ENCODE results near the gene TBC1D30. TPM values are rescaled to one million over a fixed set of nuclear protein-coding genes. Genes with fewer than 3 reads are reported as not detected.
A peak's percentile ranks its signal among the peaks of the same experiment; 100 is the strongest.

Gene TBC1D30
- total and polyA plus RNA-seq, 9 of the 15 experiments (the other 6 are each of a cell fraction or from before 2014, with no cell fraction given), result 0.07 to 0.55 (median 0.20) TPM; not detected in 1

- TF ChIP-seq, protein P1, sequence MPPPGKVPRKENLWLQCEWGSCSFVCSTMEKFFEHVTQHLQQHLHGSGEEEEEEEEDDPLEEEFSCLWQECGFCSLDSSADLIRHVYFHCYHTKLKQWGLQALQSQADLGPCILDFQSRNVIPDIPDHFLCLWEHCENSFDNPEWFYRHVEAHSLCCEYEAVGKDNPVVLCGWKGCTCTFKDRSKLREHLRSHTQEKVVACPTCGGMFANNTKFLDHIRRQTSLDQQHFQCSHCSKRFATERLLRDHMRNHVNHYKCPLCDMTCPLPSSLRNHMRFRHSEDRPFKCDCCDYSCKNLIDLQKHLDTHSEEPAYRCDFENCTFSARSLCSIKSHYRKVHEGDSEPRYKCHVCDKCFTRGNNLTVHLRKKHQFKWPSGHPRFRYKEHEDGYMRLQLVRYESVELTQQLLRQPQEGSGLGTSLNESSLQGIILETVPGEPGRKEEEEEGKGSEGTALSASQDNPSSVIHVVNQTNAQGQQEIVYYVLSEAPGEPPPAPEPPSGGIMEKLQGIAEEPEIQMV (tag; conservative IDR thresholded peaks at IDR 0.05; ENCODE audit: low read depth), result no peak
- peak; percentile 57 for TF ChIP-seq FOSL1 (tag; conservative IDR thresholded peaks at IDR 0.05)
- TF ChIP-seq POLR2A (conservative IDR thresholded peaks at IDR 0.05), result no peak
- no peak for TF ChIP-seq ZNF347 (CRISPR knock-in tag; IDR thresholded peaks at IDR 0.05; ENCODE audit: low read depth)
- 0 out of 2 replicates have a peak, but pooled peaks have one; percentile 55 for TF ChIP-seq SMARCC2 (IDR thresholded peaks at IDR 0.05; ENCODE audit: low read depth)
- TF ChIP-seq LEF1 (IDR thresholded peaks at IDR 0.05), result no peak
- TF ChIP-seq FOS (IDR thresholded peaks at IDR 0.05; ENCODE audit: extremely low read depth, insufficient read length), result no peak
- TF ChIP-seq CTCF (IDR thresholded peaks at IDR 0.05 in 2 of 3, conservative IDR thresholded peaks at IDR 0.05 in 1 of 3; ENCODE audit: insufficient read depth in 2 of 3, low read depth in 1 of 3, low read length in 3 of 3), result peak; percentile 76 to 96 (median 89)
- no peak for TF ChIP-seq NR2C2 (CRISPR knock-in tag; IDR thresholded peaks at IDR 0.05)
- no peak for TF ChIP-seq NR2C2 (tag; IDR thresholded peaks at IDR 0.05)
- TF ChIP-seq, protein P2, sequence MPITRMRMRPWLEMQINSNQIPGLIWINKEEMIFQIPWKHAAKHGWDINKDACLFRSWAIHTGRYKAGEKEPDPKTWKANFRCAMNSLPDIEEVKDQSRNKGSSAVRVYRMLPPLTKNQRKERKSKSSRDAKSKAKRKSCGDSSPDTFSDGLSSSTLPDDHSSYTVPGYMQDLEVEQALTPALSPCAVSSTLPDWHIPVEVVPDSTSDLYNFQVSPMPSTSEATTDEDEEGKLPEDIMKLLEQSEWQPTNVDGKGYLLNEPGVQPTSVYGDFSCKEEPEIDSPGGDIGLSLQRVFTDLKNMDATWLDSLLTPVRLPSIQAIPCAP (CRISPR knock-in tag; IDR thresholded peaks at IDR 0.05; ENCODE audit: borderline replicate concordance), result no peak
- peak; percentile 80 to 82 for TF ChIP-seq FOXK2 (conservative IDR thresholded peaks at IDR 0.05 in 1 of 2, IDR thresholded peaks at IDR 0.05 in 1 of 2; ENCODE audit: low read depth in 2 of 2)
- TF ChIP-seq MYBL2 (IDR thresholded peaks at IDR 0.05; ENCODE audit: low read depth), result no peak
- TF ChIP-seq MYBL2 (CRISPR knock-in tag; IDR thresholded peaks at IDR 0.05; ENCODE audit: borderline replicate concordance), result no peak
- no peak for TF ChIP-seq PTTG1 (tag; IDR thresholded peaks at IDR 0.05; ENCODE audit: low read depth)
- TF ChIP-seq, protein P3, sequence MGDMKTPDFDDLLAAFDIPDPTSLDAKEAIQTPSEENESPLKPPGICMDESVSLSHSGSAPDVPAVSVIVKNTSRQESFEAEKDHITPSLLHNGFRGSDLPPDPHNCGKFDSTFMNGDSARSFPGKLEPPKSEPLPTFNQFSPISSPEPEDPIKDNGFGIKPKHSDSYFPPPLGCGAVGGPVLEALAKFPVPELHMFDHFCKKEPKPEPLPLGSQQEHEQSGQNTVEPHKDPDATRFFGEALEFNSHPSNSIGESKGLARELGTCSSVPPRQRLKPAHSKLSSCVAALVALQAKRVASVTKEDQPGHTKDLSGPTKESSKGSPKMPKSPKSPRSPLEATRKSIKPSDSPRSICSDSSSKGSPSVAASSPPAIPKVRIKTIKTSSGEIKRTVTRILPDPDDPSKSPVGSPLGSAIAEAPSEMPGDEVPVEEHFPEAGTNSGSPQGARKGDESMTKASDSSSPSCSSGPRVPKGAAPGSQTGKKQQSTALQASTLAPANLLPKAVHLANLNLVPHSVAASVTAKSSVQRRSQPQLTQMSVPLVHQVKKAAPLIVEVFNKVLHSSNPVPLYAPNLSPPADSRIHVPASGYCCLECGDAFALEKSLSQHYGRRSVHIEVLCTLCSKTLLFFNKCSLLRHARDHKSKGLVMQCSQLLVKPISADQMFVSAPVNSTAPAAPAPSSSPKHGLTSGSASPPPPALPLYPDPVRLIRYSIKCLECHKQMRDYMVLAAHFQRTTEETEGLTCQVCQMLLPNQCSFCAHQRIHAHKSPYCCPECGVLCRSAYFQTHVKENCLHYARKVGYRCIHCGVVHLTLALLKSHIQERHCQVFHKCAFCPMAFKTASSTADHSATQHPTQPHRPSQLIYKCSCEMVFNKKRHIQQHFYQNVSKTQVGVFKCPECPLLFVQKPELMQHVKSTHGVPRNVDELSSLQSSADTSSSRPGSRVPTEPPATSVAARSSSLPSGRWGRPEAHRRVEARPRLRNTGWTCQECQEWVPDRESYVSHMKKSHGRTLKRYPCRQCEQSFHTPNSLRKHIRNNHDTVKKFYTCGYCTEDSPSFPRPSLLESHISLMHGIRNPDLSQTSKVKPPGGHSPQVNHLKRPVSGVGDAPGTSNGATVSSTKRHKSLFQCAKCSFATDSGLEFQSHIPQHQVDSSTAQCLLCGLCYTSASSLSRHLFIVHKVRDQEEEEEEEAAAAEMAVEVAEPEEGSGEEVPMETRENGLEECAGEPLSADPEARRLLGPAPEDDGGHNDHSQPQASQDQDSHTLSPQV (IDR thresholded peaks at IDR 0.05), result no peak
- TF ChIP-seq ZNF316 (IDR thresholded peaks at IDR 0.05), result peak; percentile 77
- no peak for TF ChIP-seq ESRRA (IDR thresholded peaks at IDR 0.05; ENCODE audit: borderline replicate concordance, low read depth)
- TF ChIP-seq CBX3 (IDR thresholded peaks at IDR 0.05; ENCODE audit: borderline replicate concordance in 1 of 2, low read length in 2 of 2), result 0 out of 3 replicates have a peak, but pooled peaks of 1 of the 2 experiments have one; percentile 48
- no peak for TF ChIP-seq RBM34 (IDR thresholded peaks at IDR 0.05; ENCODE audit: borderline replicate concordance, insufficient read depth, low read length)
- peak; percentile 84 for TF ChIP-seq MAFF (IDR thresholded peaks at IDR 0.05; ENCODE audit: low read length)
Observed at GRCh38 chr12:64796205-64796845, 28.1 kb upstream of the TBC1D30 start (continued).
